ENCODE measurements around the gene RIPPLY3.

Gene RIPPLY3

GRCh38 chr21:37063433-37063832 is 56.9 kb downstream of the RIPPLY3 start:
- no peak overlapping the region for H3K4me3 ChIP-seq (ENCODE audit: low read depth, low read length)
- no peak for DNase-seq (ENCODE audit: low read depth)
- TF ChIP-seq CTCF (IDR thresholded peaks at IDR 0.05; ENCODE audit: control insufficient read depth, extremely low read depth, insufficient read depth) = no peak

GRCh38 chr21:37064841-37065240 is 58.3 kb downstream of the RIPPLY3 start:
- no peak for TF ChIP-seq CTCF (IDR thresholded peaks at IDR 0.05; ENCODE audit: control insufficient read depth, extremely low read depth, insufficient read depth)
- no peak overlapping the region for H3K4me3 ChIP-seq (ENCODE audit: low read depth, low read length)
- DNase-seq (ENCODE audit: low read depth) = no peak

- no peak overlapping the region for H3K4me3 ChIP-seq (ENCODE audit: low read depth, low read length)
- no peak for TF ChIP-seq CTCF (IDR thresholded peaks at IDR 0.05; ENCODE audit: control insufficient read depth, extremely low read depth, insufficient read depth)
- no peak for DNase-seq (ENCODE audit: low read depth)
Measured at GRCh38 chr21:37065561-37066177, 59.2 kb downstream of the RIPPLY3 start.

All from LNCaP clone FGC (cell line).